ENCODE measurements around the gene DAGLA.

DNA sequence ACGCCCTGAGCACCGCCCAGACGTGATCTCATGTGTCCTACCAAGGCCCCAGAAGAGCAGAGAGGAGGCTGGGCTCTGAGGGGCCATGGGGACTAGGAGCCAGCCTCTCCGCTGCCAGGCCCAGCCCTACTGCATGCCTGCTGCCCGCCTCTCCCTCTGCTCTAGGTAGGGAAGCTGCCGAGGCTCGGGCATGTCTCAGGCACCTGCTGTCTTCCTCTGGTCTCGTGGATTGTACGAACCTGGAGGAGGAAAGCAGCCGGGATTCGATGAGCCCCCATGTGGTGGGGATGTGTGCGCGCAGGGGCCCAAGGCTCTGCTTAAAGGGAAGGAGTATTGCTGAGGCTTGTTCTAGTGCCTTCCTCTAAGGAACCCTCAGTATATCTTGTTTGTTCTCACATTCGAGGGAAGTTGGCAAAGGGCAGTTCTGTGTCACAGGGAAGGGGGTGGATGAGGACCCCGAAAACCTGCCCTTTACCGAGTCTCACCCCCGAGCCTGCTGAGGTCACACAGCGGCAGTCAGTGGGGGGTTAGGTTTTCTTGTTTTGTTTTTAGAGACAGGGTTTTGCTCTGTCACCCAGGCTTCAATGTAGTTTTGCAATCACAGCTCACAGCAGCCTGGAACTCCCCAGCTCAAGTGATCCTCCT lies 21.2 kb downstream of the DAGLA start:
- TF ChIP-seq, protein P1, sequence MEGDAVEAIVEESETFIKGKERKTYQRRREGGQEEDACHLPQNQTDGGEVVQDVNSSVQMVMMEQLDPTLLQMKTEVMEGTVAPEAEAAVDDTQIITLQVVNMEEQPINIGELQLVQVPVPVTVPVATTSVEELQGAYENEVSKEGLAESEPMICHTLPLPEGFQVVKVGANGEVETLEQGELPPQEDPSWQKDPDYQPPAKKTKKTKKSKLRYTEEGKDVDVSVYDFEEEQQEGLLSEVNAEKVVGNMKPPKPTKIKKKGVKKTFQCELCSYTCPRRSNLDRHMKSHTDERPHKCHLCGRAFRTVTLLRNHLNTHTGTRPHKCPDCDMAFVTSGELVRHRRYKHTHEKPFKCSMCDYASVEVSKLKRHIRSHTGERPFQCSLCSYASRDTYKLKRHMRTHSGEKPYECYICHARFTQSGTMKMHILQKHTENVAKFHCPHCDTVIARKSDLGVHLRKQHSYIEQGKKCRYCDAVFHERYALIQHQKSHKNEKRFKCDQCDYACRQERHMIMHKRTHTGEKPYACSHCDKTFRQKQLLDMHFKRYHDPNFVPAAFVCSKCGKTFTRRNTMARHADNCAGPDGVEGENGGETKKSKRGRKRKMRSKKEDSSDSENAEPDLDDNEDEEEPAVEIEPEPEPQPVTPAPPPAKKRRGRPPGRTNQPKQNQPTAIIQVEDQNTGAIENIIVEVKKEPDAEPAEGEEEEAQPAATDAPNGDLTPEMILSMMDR (IDR thresholded peaks at IDR 0.05), result peak in 1 of 3 experiments; percentile 16
- no peak for TF ChIP-seq POLR2A (IDR thresholded peaks at IDR 0.05)
